Bronchial smooth muscle cell (primary cell): ENCODE measurements around the gene DHRS13. TPM values are rescaled to one million over a fixed set of nuclear protein-coding genes. Genes with fewer than 3 reads are reported as not detected.

Source experiments
- total RNA-seq: library from RNA; depleted of rRNA; stranded (reverse); fragments of >200 nt; gene quantifications from 2 replicates; pipeline ENCODE4 v1.2.1, GENCODE V29; 2014

The DHRS13 gene, protein sequence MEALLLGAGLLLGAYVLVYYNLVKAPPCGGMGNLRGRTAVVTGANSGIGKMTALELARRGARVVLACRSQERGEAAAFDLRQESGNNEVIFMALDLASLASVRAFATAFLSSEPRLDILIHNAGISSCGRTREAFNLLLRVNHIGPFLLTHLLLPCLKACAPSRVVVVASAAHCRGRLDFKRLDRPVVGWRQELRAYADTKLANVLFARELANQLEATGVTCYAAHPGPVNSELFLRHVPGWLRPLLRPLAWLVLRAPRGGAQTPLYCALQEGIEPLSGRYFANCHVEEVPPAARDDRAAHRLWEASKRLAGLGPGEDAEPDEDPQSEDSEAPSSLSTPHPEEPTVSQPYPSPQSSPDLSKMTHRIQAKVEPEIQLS
- 2.8 and 4.4 TPM in 2 replicates for total RNA-seq

DNA sequence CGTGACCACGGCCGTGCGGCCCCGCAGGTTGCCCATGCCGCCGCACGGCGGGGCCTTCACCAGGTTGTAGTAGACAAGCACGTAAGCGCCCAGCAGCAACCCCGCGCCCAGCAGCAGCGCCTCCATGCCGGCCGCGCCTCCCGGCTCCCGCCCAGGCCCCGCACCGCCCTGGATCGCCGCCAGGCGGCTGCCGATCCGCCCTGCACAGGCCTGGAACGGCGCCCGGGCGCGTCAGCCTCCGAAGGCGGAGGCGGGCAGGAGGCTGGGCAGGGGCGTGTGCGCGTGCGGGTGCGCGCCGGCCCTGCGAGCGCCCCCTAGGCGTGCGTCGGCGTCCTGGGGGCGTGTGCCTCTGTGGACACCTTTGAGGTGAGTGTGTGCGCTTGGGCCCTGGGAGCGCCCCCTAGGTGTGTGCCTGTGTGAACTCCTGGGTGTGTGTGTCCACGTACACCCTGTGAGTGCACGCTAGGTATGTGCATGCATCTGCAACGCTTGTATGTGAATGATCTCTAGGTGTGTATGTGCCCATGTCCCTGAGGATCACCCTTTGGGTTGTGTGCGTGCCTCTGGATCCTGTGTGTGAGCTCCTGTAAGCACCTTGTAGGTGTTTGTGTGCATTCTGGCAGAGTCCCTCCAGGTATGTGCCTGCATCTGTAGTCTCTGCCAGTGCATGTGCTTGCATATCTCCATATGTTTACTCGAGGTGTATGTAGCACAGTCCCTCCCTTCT, at the start of gene DHRS13:
Gene DHRS13 (minus strand): TSS at position 261 of the 727 bp plus-strand sequence. CDS start 135 bp downstream, at position 126.

DNA sequence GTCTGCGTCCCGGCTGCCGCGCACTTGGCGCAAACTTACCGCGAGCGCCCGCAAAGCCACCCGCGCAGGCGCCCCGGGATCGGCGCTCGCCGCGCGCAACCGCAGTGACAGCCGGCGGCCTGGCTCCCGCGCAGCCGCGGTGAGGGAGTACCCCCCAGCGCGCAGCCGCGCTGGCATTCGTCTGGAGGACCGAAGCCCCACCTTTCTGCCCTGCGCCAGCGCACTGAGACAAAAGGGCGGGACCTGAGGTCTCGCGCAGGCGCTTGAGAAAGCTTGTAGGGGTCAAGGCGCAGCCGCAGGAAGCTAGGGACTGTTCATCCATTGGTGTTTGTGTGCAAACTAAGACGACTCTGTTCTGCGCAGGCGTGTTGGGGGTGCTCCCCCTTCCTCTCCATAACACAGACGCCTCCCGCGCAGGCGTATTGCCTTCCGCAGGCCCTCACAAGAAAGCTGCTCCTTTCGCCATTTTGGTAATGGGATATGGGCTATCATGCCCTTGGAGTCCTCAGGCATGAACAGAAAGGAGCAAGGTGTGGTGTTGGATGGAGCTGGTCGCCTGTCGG, 48.6 kb upstream of the DHRS13 start, which contains the start of gene PHF12:
Gene PHF12 (minus strand): TSS at position 91 of the 563 bp plus-strand sequence. CDS start 558 bp downstream, outside the sequence.

DNA sequence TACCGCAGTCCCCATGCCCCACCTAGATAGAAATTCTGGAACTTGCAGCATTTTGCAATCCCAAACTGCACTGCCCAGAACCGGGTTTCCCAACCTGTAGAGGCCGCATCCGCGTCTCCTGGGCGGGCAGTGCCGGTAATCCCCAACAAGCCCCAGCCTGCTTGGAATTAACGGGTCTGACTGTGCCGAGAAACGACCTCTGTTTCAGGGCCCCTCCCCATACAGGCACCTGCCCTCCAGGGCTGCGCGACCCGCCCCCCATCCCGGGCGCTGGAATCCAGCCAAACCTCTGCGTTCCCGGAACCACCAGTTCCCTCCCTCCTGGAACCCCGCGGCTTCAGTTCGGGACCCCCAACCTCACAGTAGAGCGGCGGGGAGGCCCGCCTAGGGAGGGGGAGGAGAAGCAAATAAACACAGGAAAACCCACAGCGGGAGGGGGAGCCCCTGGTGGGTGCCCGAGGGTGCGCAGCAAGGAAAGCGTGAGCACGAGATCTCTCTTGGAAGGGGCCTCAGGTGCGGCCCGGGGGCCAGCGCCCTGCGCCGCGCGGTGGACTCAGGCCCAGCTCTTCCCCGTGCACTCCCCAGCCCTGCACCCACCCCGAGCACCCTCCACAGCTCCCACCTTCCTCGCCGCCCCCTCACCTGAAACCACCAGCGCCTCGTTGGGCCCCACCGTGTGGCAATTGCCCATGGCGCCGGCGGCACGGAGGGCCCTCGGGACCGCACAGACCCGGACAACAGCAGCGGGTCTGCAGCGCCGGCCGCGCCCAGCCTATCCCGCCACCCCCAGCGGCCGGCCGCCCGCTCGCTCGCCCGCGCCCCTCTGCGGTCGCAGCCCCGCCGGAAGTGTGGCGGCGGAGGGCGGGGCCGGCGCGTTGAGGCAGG, 5.8 kb downstream of the DHRS13 start, which contains the start of gene FLOT2:
Gene FLOT2 (minus strand): TSS at position 850 of the 885 bp plus-strand sequence. CDS start 159 bp downstream, at position 691.

DNA sequence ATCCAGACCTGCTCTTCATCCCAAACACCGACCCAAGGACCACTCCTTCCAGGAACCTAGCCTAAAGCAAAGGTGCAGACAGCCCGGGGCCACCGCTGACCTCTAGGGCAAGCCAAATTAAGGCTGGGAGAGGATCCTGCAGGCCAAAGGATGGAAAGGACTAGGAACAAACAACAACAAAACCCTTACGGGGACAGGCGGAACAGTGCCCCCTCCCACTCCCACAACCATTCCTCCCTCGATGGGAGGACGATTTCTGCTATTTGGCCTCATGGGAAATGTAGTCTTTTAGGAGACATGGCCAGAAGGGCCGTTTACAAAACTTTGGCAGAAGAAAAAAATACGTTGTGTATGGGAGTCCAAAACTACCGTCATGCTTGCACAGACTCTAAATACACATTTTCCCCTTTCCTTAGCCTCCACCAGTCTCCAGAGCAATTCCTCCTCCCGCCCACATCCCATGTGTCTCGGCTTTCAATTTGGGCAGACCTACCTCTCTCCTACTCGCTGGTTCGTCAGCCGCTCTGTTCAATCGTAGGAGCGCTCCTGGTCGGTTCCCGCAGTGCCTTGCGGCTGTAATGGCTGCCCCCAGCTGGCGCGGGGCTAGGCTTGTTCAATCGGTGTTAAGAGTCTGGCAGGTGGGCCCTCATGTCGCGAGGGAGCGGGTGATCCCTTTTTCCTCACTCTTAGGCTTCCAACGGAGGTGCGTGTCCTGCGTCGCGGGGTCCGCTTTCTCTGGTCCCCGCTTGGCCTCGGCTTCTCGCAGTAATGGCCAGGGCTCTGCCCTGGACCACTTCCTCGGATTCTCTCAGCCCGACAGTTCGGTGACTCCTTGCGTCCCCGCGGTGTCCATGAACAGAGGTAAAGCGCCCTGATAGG, 48.2 kb downstream of the DHRS13 start, which contains the start of gene ERAL1:
Gene ERAL1 (plus strand): TSS at position 560 of the 879 bp plus-strand sequence. CDS start 19 bp downstream, at position 579.

Other genes with a start within 250 kb of the DHRS13 start
- gene SDF2, start 241.2 kb downstream of the DHRS13 start, total RNA-seq, result 77.9 and 90.4 TPM in 2 replicates
- 40.3 and 53.1 TPM in 2 replicates for gene SUPT6H, start 240.9 kb downstream of the DHRS13 start, total RNA-seq
- 1.6 and 2.9 TPM in 2 replicates for gene PROCA1, start 191.2 kb downstream of the DHRS13 start, total RNA-seq
- 150 and 173 TPM in 2 replicates for gene RAB34, start 185.2 kb downstream of the DHRS13 start, total RNA-seq
- 733 and 1,314 TPM in 2 replicates for gene RPL23A, start 183.1 kb downstream of the DHRS13 start, total RNA-seq
- gene TLCD1, start 176.8 kb downstream of the DHRS13 start, total RNA-seq, result 3.3 and 6.1 TPM in 2 replicates
- gene NEK8, start 174.3 kb downstream of the DHRS13 start, total RNA-seq, result 5.0 and 7.2 TPM in 2 replicates
- 23.8 and 26.6 TPM in 2 replicates for gene TRAF4, start 159.1 kb downstream of the DHRS13 start, total RNA-seq
- 1.5 and 1.6 TPM in 2 replicates for gene FAM222B, start 60.3 kb downstream of the DHRS13 start, total RNA-seq
- 11.1 and 12.5 TPM in 2 replicates for gene ERAL1, start 48.1 kb downstream of the DHRS13 start, total RNA-seq
- gene FLOT2, start 5.3 kb downstream of the DHRS13 start, total RNA-seq, result 35.5 and 42.6 TPM in 2 replicates
- 10.7 and 14.5 TPM in 2 replicates for gene PHF12, start 48.4 kb upstream of the DHRS13 start, total RNA-seq
- not detected in 2 replicates for gene SEZ6, start 103.0 kb upstream of the DHRS13 start, total RNA-seq
- gene PIPOX, start 140.1 kb upstream of the DHRS13 start, total RNA-seq, result 2.2 and 3.0 TPM in 2 replicates